Posterior cingulate gyrus (tissue), 11 donors: ENCODE results near the gene LRRC25.

ENCODE experiments used
- DNase-seq, 10 donors: peaks; one replicate each; pipeline versions ENCODE4 v3.0.0 to v3.0.0-alpha.2; 2020 to 2021; ENCODE audit warnings: mixed read lengths in 3 of 10
- intact Hi-C: fragments of 100-400 bp; cut with DNase I; formaldehyde crosslinking; loops from one replicate; pipeline ENCODE4 v1.15.1; 2023

The LRRC25 gene

DNA sequence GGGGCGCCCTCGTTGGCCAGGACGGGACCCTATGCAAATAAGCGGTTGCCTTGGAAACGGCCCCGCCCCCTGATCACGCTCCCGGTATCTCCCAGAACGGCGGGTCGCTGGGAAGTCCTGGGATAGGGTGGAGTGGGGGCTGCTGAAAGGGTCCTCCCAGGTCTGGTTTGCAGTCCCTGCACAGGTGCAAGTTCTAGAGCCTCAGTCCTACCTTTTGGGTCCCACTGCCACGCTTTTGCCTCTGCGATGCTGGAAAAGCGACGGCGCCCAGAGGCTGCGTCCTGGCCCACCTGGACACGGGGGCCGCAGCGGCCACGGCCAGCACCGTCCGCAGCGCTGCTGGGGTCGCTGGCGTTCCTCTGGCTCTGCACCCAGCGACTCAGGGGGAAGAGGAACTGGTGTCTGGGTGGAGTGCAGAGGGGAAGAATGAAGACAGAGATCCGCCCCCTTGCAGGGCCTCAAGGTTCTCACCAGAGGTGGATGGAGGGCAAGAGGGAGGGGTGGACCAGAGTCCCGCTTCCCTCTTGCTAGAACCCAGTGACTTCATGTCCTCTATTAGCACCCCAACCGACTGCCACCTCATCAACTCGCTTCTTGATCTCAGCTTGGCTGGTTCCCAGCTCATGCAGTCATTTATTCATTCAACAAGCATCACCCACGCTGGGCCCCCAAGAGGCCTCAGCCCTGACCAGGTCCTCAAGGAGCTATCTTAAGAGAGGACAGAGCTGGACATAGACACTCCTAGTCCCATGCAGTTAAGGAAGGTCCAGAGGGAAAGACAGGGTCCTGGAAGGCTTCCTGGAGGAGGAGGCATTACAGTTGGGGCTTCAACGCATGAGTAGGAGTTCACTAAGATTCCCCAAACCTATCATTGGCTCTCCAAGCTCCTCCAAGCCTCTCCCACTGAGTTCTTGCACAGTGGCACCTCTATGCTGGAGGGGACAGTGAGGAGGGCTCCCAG is at the start of gene LRRC25:
LRRC25 (minus strand) TSS at position 381 of the 961 bp plus-strand sequence. CDS start 659 bp downstream, outside the sequence.
- intact Hi-C loops: loop anchor here (10.0 kb wide), 1 partner anchor 183 kb away; no protein-coding TSS in a partner anchor
- peak in 1 of 10 donors; percentile 88 for DNase-seq

DNA sequence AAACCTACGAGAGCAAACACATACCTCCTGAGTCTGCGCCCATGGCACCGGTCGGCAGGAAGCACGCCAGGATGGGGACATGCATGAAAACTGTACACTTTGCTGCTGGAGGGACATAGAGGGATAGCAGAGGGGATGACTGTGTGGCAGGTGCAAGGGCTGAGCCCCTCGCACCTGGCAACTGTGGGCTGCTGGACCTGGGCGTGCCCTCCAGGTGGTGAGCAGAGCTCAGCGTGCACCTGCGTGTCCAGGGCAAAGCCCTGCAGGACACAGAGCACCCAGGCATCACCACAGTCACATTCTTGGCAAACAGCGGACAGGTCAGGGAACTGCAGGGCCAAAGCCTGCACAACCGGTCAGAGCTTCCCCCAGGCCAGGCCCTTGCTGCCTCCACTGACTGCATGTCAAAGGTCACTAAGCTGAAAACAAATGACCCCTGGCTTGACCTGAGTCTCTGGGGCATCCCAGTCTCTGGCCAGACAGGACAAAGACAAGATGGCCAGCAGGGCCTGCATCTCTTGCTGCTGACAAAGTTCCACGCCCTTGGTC is 49.5 kb upstream of the LRRC25 start:
- no peak for DNase-seq
- intact Hi-C loops: no loop called here

DNA sequence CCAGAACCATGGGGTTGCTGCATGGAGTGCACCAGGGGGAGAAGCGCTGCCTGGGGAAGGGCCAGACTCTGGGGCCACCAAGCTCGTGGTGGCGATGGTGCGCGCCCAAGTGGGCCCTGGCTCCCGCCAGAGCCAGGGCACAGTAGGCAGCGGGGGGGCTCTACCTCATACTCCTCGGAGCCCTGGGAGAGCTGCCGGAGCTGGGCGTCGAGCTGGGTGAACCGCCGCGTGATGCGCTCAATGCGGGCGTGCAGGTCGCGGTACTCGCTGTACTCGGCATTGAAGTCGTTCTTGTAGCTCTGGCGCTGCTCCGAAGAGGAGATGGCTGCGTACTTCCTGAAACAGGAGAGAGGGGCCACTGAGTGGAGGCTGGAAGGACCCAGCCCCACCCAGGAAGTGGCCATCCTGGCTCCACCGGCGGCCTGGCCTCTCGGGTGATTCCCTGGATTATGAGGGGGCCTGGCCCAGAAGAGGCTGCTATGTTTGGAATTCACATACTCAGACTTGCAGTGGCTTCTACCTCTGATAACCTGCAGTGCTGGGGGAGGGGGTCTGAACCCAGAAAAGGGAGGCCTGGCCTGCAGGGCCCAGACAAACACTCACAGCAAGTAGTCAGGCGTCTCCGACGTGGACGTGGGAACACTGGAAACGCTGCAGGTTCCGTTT is 48.9 kb upstream of the LRRC25 start:
- no peak for DNase-seq
- intact Hi-C loops: no loop called here

DNA sequence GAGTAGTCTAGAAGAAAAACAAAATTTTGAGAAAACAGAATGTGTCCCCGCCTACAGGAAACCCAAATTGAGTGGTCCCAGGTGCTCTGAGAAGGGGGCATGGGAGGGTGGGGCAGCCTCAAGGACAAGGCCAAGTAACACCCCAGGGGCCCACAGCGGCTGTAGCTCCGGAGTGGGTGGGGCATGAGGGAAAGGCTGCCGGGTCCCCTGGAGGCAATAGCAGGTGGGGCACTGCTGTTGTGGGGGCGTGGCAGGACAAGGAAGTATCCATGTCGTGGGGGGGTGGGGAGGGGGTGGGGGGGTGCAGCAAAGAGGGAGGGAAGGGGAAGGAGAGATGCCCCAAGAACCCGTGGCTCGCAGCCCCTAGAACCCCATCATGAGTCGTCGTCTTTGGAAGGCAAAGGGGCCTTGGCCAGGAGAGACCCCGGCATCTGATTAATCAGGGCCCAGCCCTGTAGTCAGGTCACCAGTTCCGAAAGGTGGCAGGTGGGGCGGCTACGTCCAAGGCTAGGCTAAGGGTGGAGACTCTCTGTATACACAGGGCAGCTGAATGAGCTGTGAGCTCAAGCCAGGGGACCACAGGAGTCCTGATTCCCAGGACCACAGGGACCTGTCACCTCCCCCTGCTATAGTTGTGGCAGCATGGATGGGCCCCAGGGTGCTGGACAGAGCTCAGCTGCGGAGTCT is 48.0 kb upstream of the LRRC25 start:
- no peak for DNase-seq
- intact Hi-C loops: no loop called here

DNA sequence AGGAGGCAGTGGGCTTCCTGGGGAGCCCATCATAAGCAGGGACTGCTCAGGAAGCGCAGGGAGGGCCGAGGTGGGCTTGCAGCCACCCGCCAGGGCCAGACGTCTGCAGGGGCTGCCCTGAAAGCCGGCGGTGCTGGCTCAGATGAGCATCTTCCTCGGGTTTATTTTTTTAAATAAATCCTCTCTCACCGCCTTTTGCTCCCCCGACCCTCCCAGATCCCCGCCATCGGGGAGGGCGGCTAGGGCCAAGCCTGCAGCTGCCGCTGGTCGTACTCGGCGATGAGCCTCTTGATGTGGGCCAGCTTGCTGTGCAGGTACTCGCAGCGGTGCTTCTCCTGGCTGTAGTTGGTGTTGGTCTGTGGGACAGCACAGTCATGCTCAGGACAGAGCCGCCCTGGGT is 47.1 kb upstream of the LRRC25 start:
- intact Hi-C loops: no loop called here
- no peak for DNase-seq

DNA sequence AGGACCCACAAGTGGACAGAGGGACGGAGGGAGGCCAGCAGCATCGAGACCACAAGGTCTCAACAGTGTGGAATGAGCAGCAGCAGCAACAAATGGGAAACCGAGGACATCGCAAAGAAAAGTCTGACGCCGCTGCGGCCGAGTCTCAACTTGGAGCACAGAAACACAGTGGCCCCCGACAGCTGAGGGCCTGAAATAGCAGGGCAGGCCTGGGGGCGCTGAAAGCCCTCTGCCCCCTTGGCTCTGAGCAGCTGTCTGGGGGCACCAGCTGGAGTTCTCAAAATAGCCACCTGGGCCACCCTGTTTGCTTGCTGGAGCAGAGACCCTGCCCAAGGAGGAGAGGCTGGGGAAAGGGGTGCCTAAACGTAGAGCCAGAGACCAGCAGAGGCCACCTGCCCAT is 46.4 kb upstream of the LRRC25 start:
- no peak for DNase-seq
- intact Hi-C loops: no loop called here

DNA sequence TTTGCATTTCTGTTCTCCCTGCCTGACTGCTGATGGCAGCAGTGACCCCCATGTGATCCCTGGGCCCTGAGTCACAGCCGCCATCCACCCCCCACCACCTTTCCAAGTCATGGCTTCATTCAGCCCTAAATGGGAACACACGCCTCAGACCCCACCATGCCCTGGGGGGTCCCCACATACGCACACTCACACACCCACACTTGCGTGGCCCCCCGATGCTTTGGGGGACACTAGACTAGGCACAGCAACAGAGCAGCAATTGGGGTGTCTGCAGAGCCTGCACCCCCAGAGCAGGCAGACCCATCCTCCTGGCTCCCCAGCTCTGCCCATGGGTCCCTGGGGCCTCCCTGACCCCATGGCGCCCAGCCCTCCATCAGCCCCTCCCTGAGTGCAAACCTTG is 46.0 kb upstream of the LRRC25 start:
- no peak for DNase-seq
- intact Hi-C loops: no loop called here

DNA sequence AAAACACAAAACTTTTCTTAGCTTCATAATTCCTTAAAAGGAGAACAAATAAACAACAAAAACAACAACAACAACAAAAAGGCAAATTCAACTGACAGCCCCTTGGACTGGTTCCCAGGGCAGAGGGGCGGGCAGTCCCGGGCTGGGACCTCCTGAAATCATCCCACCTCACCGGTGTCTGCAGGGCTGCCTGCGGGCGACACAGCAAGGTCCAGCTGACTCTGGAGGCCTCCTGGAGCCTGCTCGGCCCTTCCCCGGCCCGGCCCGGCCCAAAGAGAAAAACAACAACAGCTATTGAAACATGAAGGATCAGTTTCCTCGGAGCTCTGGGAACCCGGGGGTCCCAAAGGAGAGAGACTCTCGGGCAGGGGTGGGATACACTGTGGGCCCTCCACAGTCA is 45.5 kb upstream of the LRRC25 start:
- intact Hi-C loops: no loop called here
- DNase-seq: no peak

DNA sequence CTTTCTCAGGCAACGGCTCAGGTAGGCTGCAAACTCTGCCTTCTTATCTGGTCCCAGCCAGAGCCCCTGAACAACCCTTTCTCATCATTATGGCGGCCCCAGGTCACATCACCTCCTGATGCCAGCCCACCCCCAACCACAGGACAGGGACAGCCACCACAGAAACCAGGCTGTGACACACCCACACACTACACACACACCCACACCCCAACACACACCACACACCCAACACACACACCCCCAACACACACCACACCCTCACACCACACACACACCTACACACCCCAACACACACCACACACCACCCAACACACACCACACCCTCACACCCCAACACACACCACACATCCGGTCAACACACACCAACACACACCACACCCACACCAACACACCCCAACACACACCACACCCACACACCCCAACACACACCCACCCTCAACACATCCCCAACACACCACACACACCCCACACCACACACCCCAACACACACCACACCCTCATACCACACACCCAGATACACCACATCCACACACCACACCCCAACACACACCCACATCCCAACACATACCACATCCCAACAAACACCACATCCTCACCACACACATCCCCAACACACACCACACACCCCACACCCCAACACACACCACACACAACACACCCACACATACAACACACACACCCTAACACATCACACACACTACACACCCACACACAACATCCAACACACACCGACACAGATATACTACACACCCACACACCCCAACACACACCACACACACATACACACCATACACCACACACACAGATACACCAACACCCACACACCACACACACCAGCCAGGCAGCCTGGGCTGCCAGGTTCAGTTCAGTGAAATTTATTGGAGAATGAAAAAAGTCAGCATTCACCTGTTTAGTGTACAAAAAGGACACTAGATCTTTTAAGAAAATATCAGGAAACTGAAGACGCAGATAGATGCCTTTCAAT is 44.7 kb upstream of the LRRC25 start:
- intact Hi-C loops: no loop called here
- no peak for DNase-seq

DNA sequence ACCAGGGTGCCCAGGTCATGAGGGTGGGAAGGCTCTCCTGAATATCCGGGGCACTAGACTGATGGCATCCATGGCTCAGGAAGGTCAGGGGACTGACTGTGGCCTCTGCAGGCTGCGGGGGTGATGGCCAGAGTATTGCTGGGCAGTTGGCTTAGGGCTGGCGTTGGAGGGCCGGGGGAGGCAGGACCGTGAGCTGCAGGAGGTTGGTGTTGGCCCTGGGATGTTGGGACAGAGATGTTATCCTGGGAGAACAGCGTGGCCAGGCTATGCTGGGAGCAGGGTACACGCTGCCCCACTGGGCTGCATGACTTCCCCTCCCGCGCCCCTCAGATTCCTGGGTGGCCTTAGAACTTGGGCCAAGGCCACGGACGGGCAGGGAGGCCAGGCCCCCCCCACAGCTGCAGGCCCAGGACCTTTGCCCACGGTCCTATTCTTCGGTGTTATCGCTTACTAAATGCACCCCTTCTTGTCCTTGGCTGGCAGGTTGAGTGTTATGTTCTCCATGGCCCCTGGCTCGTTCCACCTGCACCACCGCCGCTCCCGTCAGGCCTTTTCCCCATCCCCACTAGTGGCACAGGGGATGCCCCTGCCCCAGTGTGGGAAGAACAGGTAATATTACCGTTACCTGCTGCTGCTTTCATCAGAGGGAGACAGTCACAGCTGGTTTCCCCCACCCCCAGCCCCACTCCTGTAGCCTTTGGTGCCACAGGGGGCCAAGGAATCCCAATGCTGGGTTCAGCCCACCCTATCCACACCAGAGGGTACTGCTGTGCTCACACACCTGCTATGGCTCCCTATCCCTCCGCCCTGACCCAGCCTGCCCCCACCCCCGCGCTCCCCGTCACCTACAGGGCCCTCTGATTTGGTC is 43.7 kb upstream of the LRRC25 start:
- peak in 1 of 10 donors; percentile 67 for DNase-seq
- intact Hi-C loops: no loop called here

DNA sequence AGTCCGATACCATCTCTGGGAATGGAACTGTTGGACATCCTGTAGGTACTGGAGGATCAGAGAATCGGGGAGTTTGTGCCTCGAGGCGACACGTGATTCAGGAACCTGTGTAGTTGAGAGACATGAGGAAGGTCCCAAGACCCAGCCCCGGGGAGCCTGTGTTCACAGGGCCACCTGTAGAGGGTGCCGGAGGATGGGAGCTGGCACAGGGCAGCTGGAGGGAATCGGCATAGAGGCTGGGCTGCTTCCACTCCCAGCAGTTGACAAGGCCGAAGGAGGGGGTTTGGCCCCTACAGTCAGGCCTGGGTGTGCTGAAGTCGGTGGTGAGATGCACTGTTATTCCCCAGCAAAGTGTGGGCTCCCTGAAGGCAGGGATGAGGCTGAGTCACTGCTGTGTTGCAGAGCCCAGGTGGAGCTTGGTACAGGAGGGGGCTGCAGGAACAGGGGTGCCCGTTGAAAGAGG is 43.0 kb upstream of the LRRC25 start:
- intact Hi-C loops: no loop called here
- no peak for DNase-seq

DNA sequence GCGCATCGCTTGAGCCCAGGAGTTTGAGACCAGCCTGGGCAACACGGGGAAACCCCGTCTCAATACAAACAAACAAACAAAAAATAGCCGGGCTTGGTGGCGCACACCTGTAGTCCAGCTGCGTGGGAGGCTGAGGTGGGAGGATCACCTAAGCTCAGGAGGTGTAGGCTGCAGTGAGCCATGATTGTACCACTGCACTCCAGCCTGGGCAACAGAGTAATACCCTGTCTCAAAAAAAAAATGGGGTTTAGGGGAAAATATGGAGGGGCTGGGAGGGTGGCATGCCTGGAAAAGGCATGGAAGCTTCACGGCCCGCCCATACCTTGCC is 42.5 kb upstream of the LRRC25 start:
- DNase-seq: no peak
- intact Hi-C loops: no loop called here

DNA sequence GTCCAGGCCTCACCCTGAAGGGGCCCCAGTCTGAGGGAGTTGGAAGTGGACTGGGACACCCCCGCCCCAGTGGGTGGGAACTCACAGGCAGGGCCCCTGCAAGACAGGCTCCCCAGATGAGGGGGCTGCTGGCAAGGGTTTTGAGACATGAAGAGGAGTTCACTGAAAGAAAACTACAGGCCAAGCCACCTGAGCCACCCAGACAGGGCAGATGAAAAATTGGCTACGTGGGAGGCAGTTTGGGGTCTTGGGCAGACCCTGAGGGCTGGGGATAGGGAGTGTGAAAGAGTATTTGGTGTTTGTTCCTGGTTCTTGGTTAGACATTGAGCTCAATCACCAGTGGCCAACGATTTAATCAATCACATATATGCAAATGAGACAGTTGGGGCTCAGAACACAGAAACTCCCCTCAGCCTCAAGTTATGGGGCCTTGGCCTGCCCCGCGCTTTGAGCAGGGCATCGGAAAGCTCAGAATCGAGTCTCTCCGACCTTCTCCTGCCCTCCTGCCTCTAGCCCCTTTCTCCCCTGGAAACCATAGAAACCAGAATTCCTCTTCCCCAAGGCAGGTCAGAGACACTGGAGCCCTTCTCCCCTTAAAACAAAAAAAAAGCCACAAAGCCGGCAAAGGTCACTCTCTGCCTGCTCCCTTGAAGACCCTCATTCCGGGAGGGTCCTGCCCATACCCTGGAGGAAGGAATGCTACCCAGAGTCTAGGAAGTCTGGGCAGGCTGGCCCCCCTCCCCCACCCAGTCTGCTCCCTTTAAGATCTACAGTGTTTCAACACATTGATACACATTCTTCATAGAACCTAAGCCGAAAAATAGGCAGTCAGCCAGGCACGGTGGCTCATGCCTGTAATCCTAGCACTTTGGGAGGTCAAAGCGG is 41.8 kb upstream of the LRRC25 start:
- intact Hi-C loops: no loop called here
- no peak for DNase-seq

DNA sequence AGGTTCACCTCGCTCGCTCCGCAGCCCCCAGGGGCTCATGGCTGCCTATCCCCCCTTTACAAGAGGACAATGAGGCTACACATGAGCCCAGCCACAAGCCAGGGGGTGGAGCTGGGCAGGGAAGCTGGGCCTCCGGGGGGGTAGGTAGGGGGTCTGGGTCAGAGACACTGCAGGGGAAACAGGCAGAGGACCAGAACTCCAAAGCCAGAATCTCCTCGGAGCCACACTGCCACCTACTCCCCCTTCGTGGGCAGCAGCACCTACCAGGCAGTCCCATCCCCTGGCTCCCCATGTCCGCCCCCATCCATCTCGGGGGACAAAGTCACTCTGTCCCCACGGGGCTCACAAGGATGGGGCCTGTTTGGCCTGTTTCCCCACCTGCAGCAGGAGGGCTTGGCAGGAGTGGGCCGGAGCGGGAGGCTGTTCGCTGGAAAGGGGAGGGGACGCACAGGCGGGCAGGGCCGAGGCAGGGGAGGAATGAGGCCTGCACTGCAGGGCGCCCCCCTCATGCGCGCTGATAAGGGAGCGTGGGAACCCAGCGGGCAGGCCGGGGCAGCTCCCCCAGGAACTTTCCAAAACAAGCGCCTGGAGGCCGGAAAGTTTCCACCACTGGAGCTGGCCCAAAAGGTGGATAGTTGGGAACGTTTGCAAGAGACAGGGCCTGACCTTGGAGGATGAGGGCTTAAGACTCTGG is 41.1 kb upstream of the LRRC25 start:
- DNase-seq: no peak
- intact Hi-C loops: no loop called here

DNA sequence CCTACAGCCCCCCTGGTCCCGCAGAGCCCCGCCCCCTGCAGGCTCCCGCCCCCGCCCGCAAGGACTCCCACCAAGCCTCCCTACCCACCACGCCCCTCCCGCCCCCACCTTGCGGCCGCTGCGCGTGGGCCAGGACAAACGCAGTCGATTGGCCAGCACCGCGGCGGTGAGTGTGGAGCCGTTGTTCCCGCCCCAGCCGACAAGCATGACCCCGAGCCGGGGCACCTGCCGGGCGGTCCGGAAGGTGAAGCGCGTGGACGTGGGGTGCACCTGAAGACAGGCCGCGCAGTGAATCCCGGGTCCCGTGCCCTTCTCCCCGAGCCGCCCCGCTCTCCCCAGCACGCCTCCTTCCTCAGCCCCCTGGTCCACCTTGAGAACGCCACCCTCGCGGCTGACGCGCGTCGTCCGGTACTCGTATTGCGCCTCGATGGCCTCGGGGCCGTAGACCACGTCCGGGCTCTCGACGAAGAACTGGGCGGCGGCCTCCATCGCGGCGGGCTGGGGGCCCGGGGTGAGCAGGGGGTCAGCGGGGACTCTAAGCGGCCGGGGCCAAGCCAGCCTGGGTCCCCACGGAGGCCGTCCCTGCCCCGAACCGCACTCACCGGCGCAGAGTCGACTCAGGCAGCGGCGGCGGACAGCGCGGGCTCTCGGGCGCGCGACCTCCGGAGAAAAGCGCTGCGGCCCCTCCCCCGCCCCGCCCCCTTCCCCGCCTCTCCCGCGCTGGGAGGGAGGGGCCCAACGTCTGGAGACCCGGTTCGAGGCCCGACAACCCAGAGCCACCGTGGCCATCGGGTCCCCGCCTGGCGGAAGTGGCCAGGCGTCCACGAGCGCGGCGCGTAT is 40.3 kb upstream of the LRRC25 start, which contains the start of gene ISYNA1:
ISYNA1 (minus strand) TSS at position 643 of the 840 bp plus-strand sequence; CDS start at position 489, 154 bp downstream.
- intact Hi-C loops: no loop called here
- DNase-seq: no peak
